GM21515 (cell line): ENCODE data around the gene HOXD4.

ENCODE experiments used
- ATAC-seq: cut with Tn5 transposase; IDR thresholded peaks from one replicate; pipeline ENCODE4 v1.9.1; 2021; ENCODE audit not compliant: unreplicated experiment

The HOXD4 gene

GRCh38 chr2:176187899-176188773 lies 36.8 kb downstream of the HOXD4 start, which contains the start of gene HOXD1:
TSS of gene HOXD1 (plus strand) at chr2:176188668. CDS start at chr2:176188802, 134 bp downstream.
- ATAC-seq, result no peak

GRCh38 chr2:176188774-176189680 lies 37.7 kb downstream of the HOXD4 start:
- no peak for ATAC-seq

- ATAC-seq, result no peak
These were observed 38.6 kb downstream of the HOXD4 start for GRCh38 chr2:176189681-176190641.

DNA sequence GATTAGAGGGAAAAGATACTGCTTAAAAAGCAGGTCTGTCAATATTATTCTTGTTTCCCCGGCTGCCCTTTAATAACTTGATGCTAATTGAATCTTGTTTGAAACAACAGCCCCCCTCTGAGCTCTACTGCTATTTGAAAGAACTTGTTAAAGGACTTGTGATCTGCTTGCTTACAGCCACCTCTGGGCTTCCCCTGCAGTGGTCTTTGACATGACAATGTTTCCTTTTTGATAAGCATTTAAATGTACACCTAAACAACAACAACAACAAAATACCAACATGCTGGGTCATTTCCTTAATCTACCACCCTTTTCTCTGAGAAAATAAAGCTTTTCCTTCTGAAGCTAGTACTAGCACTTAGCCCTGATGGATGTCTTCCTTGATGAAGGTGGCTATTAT lies 41.0 kb downstream of the HOXD4 start:
- no peak for ATAC-seq

DNA sequence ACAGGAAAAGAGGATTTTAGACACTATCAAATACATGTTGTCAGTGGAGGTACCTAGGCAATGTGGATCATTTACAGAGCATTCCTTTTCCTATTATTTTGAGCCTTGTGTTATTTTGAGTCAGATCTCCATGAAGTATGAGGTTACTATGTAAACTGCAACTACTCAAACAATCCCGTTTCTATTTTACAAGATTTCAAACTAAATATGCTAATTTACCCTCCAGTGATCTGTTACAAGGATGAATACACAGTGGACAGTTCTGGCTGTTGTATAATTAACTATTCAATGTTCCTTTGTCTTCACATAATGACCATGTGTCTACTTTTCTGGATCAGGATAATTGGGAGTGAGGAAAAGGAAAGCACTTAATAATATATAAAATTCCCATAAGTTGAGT lies 41.7 kb downstream of the HOXD4 start:
- no peak for ATAC-seq

DNA sequence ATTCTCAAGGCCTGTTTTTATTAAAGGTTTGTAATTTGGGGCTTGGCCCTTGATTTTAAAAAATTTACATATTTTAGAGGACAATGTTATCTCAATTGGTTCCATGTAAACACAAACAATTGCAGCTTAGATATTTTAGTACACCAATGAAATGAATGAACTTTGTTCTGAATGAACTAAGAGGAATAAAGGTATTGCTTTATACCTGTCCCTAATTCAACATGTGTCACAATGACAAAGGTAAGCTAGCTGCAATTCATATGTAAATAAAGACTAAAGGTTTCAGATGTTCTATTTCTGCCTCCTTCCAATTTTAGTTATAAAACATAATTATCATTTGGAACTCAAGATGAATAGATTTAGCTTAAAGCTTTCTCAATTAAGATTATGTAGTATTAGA lies 48.6 kb downstream of the HOXD4 start:
- ATAC-seq, result no peak

DNA sequence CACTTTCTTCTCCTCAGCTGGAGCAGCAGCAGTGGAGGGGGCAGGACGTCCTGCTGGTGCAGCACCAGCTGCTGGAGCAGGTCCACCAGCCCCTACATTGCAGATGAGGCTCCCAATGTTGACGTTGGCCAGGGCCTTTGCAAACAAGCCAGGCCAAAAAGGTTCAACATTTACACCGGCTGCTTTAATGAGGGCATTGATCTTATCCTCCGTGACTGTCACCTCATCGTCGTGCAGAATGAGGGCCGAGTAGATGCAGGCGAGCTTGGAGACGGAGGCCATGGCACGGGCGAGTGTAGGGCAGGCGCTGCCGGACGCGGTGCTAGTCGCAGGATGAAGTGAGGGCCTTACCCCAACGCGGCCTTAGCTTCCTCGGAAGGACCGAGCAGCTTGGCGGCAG lies 49.6 kb downstream of the HOXD4 start:
- no peak for ATAC-seq

- ATAC-seq, result no peak
These were observed 51.1 kb downstream of the HOXD4 start for GRCh38 chr2:176202491-176202890.
